Coronary artery (tissue), 2 donors: ENCODE measurements around the gene PDE5A.

Experiments used
- DNase-seq: peaks from one replicate; pipeline ENCODE4 v3.0.0-alpha.2; 2017; ENCODE audit warnings: low spot score
- H3K27ac ChIP-seq, 2 donors: fragments of 200-600 bp; sonication (generic); one replicate each; pipeline ENCODE4 v1.5.1; 2016 to 2019
- H3K4me3 ChIP-seq: fragments of 200-600 bp; sonication (generic); 2 replicates; pipeline ENCODE4 v1.5.1; 2016; ENCODE audit warnings: mild to moderate bottlenecking, moderate library complexity
- TF ChIP-seq, protein P1 (sequence below): fragments of 200-600 bp; sonication (generic); IDR thresholded peaks from one replicate; pipeline ENCODE4 v1.5.1; 2019; ENCODE audit warnings: antibody characterized with exemption

The PDE5A gene

DNA sequence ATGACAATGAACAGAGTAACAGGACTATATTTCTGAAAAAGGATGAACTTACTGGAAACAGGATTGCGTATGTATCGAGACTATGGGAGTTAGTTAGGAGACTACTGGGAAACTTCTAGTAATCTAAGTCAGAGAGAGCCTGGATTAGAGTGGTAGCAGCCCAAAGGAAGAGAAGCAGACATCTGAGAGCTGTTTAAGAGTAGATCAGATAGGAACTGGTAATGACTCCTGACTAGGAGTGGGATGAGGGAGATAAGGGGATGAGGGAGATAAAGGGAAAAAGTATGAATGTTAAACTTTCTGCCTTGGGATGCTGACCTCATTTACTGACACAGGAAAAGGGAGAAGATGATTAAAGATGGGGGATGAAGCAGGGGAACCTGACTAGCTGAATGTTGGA, 116.2 kb downstream of the PDE5A start:
- TF ChIP-seq, protein P1, sequence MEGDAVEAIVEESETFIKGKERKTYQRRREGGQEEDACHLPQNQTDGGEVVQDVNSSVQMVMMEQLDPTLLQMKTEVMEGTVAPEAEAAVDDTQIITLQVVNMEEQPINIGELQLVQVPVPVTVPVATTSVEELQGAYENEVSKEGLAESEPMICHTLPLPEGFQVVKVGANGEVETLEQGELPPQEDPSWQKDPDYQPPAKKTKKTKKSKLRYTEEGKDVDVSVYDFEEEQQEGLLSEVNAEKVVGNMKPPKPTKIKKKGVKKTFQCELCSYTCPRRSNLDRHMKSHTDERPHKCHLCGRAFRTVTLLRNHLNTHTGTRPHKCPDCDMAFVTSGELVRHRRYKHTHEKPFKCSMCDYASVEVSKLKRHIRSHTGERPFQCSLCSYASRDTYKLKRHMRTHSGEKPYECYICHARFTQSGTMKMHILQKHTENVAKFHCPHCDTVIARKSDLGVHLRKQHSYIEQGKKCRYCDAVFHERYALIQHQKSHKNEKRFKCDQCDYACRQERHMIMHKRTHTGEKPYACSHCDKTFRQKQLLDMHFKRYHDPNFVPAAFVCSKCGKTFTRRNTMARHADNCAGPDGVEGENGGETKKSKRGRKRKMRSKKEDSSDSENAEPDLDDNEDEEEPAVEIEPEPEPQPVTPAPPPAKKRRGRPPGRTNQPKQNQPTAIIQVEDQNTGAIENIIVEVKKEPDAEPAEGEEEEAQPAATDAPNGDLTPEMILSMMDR, result no peak
- no peak for DNase-seq
- peak overlapping the region; percentile 61 to 85 for H3K27ac ChIP-seq
- no peak overlapping the region for H3K4me3 ChIP-seq

DNA sequence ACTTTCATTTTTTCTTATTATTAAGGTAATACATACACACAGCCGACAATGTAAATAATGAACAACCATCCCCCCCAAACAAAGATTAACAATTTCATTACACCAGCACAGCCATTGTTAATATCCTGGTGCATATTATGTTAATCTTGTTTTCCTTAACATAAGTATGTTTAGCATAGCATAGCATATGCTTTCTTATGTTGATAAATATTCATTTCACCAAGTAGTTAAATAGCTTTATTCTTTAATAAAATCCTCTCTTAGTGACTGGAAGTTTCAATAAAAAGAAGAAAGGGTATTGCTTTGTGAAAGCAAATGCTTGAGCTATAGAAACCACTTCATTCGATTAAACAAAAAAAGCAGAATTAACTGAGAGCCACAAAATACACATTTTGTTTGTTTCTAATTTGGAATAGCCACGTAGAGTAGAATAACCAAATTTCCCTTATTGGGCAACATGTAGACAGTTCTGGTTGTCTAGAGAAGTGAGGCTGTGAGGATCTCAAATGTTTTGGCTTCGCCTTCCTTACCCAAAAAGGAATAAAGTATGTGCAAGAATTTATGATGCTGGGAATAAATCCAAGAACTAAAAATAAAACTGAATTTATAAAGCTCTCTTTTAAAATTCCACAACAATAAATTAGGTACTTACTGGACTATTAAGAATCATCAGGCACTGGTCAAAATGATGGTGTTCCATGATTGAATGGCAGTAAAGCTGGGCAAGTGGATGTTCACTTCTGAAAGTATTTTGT, 118.0 kb downstream of the PDE5A start:
- no peak for DNase-seq
- Histone ChIP-seq H3K27ac (peak overlapping the region; percentile 61 to 85), H3K4me3 (no peak overlapping the region)
- TF ChIP-seq, protein P1, result no peak

DNA sequence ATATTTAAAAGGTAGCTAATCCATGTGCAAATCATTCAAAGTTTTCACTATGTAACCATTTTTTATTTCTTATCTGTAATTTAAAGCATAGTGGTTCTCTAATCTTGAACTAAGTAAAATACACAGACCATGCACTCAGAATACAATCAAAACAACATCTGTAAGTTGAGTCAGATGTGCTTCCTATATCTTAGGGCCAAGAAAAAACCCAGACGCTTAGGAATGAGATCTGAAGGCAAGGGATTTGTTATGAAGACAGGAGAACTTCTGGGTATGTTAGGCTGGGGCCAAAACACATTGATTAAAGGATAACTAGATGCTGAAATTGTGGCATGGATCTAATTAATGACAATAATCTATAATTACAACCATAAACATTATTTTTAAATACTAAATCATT, 120.3 kb downstream of the PDE5A start:
- DNase-seq, result no peak
- Histone ChIP-seq H3K4me3 (no peak overlapping the region), H3K27ac (no peak overlapping the region)
- TF ChIP-seq, protein P1, result no peak

DNA sequence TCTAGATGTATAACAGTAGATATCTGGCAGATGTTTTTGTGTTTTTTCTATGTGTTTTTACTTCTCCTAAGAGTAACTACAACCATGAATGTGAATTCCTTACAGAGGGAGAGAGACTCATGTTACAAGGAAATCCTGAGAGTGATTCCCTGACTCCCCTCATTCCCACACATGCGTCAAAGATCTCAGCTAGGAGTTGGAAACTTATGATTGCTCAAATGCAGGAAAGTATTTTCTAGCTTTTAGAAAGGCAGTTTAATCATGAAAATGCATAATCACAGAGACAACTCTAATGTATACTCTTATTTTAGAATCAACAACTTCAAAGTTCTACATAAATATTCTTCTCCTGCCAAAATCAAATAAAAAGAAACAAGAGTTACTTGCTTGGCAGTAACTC, 121.8 kb downstream of the PDE5A start:
- DNase-seq, result no peak
- H3K27ac ChIP-seq, result peak overlapping the region; percentile 32 to 36
- TF ChIP-seq, protein P1, result no peak

DNA sequence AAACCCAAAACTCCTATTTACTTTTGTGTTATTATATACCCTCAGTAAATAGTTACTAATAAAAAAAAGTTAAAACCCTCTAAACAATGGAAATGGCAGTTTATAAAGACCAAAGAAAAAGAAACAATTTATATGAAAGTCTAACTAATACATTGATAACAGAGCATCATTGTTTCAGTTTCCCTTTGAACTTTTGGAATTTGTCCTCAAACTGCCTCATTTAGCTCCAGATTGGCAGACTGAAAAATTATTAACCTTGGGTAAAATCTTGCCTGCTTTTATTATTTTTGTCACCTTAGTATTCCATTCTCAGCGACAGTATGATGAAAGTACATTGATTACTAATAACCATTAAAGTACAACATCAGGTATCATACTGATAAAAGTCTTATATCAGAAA, 124.0 kb downstream of the PDE5A start:
- DNase-seq, result no peak
- TF ChIP-seq, protein P1, result no peak
- Histone ChIP-seq H3K4me3 (no peak overlapping the region), H3K27ac (no peak overlapping the region)

More for the DNA sequence above, 121.8 kb downstream of the PDE5A start:
- H3K4me3 ChIP-seq, result no peak overlapping the region

DNA sequence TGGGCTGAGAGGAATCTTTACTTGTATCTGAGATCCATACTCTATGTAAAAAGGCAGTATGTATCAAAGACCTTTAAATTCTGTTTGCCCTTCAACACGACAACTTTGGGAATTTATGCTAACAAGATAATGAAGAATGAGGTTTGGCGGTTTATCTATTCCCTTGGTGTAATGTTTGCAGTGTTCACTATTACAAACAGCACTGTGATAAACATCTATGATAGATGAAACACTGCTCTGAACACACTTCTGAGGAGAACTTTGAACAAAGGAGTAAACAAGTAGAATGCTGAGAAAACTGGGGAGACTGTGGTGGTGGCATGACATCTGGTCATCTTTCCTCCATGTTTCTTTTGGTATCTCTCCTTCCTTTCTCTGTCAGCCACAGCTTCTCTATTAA, 126.9 kb downstream of the PDE5A start:
- TF ChIP-seq, protein P1, result no peak
- H3K27ac ChIP-seq, result no peak overlapping the region
- H3K4me3 ChIP-seq, result no peak overlapping the region
- DNase-seq, result no peak

DNA sequence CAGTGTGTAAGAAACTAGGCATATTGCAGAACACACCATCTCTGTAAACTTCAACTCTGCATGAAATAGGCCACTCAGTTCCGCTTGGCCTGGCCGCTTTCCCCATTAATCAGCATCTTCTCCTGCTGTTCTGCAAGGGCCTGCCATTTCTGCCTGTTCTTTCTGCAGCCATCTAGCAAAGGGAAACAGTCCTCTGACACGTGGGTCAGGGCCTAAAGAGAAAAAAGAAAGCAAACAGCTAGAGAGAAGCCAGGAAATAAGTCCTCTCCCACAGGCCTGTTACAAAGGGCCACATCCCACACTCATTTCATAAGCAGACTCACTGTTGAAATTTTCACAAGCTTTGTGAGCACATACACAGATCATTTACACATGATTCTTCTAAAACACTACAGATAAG, 130.1 kb downstream of the PDE5A start:
- peak overlapping the region; percentile 58 to 78 for H3K27ac ChIP-seq
- TF ChIP-seq, protein P1, result no peak
- peak; percentile 72 for DNase-seq
- H3K4me3 ChIP-seq, result no peak overlapping the region
